Myometrial cell (primary cell): Measurements from ENCODE around the gene PLPP2. TPM values are rescaled to one million over a fixed set of nuclear protein-coding genes. Genes with fewer than 3 reads are reported as not detected.

Source experiments
- total RNA-seq: library from RNA; depleted of rRNA; stranded (reverse); fragments of >200 nt; gene quantifications from 2 replicates; pipeline ENCODE4 v1.2.3, GENCODE V29; 2015

PLPP2 gene
- 29.2 and 38.9 TPM in 2 replicates for total RNA-seq

GRCh38 chr19:291006-291521 is at the start of gene PLPP2:
PLPP2 (minus strand) TSS chr19:291403; CDS start chr19:291336, 67 bp downstream.

Other genes starting within 250 kb of the PLPP2 start
- not detected in 2 replicates for gene OR4F17, start 184.3 kb downstream of the PLPP2 start, total RNA-seq
- gene MIER2, start 53.4 kb upstream of the PLPP2 start, total RNA-seq = 30.0 and 36.9 TPM in 2 replicates
- gene C2CD4C, start 117.7 kb upstream of the PLPP2 start, total RNA-seq = not detected in 2 replicates
- gene SHC2, start 169.6 kb upstream of the PLPP2 start, total RNA-seq = under 0.01 TPM in 1 of 2 replicates, not detected in the other
- gene MADCAM1, start 205.1 kb upstream of the PLPP2 start, total RNA-seq = 0.18 TPM in 1 of 2 replicates, not detected in the other
- 36.0 and 58.5 TPM in 2 replicates for gene TPGS1, start 216.1 kb upstream of the PLPP2 start, total RNA-seq
- 49.8 and 59.4 TPM in 2 replicates for gene CDC34, start 240.4 kb upstream of the PLPP2 start, total RNA-seq